ENCODE data around the gene FLCN. TPM values are rescaled to one million over a fixed set of nuclear protein-coding genes. Genes with fewer than 3 reads are reported as not detected.

The FLCN gene
- total and polyA plus RNA-seq, 2 of the 13 experiments (the other 11 are each of a cell fraction or from before 2014, with no cell fraction given) = 16.6 to 24.9 TPM

DNA sequence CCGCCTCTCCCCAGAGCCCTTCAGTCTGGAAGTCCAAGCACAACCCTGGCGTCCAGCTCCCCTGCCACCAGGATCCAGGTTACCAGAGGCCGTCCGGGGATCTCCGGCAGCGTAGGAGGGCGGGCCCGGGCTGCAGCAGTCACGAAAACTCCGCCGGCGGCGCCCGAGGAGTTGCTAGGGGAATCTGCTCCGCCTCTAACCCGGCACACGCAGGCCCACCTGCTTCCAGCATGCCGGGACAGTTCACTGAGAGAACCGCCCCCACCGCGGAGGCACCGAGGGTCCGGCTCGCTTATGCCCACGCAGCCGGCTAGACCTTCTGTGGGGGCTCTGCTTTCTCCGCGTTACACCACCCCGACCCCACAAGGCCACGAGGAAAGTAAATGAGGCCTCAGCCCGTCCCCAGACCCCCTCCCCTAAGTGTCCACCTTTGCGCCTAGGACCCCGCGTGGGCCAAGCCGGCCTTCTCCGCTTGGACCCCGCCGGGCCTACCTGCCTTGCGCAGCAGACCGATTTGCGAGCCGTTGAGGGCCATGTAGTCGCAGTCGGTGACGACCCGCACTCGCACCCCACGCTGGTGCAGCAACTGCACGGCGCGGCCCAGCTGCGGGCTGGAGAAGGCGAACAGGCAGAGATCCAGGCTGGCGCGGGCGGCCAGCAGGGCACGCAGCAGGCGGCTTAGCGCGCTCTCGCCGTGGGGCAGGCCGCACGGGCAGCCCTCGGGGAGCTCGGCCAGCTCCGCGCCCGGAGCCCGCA is 31.4 kb downstream of the FLCN start:
- BruUV-seq (replicated peaks) = TSS peak; percentile 61
- no peak for TF ChIP-seq ZNF7 (CRISPR knock-in tag; IDR thresholded peaks at IDR 0.05)
- TF ChIP-seq ZNF17 (CRISPR knock-in tag; IDR thresholded peaks at IDR 0.05) = 0 out of 2 replicates have a peak, but pooled peaks have one; percentile 76
- TF ChIP-seq, protein P1, sequence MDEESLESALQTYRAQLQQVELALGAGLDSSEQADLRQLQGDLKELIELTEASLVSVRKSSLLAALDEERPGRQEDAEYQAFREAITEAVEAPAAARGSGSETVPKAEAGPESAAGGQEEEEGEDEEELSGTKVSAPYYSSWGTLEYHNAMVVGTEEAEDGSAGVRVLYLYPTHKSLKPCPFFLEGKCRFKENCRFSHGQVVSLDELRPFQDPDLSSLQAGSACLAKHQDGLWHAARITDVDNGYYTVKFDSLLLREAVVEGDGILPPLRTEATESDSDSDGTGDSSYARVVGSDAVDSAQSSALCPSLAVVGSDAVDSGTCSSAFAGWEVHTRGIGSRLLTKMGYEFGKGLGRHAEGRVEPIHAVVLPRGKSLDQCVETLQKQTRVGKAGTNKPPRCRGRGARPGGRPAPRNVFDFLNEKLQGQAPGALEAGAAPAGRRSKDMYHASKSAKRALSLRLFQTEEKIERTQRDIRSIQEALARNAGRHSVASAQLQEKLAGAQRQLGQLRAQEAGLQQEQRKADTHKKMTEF (CRISPR knock-in tag; IDR thresholded peaks at IDR 0.05) = 0 out of 2 replicates have a peak, but pooled peaks have one; percentile 5
- no peak for TF ChIP-seq NCOA5 (CRISPR knock-in tag; IDR thresholded peaks at IDR 0.05)
- TF ChIP-seq, protein P2, sequence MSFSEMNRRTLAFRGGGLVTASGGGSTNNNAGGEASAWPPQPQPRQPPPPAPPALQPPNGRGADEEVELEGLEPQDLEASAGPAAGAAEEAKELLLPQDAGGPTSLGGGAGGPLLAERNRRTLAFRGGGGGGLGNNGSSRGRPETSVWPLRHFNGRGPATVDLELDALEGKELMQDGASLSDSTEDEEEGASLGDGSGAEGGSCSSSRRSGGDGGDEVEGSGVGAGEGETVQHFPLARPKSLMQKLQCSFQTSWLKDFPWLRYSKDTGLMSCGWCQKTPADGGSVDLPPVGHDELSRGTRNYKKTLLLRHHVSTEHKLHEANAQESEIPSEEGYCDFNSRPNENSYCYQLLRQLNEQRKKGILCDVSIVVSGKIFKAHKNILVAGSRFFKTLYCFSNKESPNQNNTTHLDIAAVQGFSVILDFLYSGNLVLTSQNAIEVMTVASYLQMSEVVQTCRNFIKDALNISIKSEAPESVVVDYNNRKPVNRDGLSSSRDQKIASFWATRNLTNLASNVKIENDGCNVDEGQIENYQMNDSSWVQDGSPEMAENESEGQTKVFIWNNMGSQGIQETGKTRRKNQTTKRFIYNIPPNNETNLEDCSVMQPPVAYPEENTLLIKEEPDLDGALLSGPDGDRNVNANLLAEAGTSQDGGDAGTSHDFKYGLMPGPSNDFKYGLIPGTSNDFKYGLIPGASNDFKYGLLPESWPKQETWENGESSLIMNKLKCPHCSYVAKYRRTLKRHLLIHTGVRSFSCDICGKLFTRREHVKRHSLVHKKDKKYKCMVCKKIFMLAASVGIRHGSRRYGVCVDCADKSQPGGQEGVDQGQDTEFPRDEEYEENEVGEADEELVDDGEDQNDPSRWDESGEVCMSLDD (CRISPR knock-in tag; IDR thresholded peaks at IDR 0.05; ENCODE audit: borderline replicate concordance) = peak; percentile 42; the same call in 1 of the 2 replicates
- peak; percentile 83; the same call in 1 of the 2 replicates for TF ChIP-seq ZFY (CRISPR knock-in tag; IDR thresholded peaks at IDR 0.05)
- TF ChIP-seq MTA1 (CRISPR knock-in tag; IDR thresholded peaks at IDR 0.05; ENCODE audit: borderline replicate concordance) = no peak
- no peak for TF ChIP-seq NCOR1 (IDR thresholded peaks at IDR 0.05; ENCODE audit: borderline replicate concordance, low read length)
- no peak for TF ChIP-seq NR2F2 (IDR thresholded peaks at IDR 0.05; ENCODE audit: borderline replicate concordance, low read depth)
- TF ChIP-seq, protein P3, sequence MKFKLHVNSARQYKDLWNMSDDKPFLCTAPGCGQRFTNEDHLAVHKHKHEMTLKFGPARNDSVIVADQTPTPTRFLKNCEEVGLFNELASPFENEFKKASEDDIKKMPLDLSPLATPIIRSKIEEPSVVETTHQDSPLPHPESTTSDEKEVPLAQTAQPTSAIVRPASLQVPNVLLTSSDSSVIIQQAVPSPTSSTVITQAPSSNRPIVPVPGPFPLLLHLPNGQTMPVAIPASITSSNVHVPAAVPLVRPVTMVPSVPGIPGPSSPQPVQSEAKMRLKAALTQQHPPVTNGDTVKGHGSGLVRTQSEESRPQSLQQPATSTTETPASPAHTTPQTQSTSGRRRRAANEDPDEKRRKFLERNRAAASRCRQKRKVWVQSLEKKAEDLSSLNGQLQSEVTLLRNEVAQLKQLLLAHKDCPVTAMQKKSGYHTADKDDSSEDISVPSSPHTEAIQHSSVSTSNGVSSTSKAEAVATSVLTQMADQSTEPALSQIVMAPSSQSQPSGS (CRISPR knock-in tag; IDR thresholded peaks at IDR 0.05) = peak; percentile 28; the same call in 1 of the 2 replicates
- TF ChIP-seq, protein P4, sequence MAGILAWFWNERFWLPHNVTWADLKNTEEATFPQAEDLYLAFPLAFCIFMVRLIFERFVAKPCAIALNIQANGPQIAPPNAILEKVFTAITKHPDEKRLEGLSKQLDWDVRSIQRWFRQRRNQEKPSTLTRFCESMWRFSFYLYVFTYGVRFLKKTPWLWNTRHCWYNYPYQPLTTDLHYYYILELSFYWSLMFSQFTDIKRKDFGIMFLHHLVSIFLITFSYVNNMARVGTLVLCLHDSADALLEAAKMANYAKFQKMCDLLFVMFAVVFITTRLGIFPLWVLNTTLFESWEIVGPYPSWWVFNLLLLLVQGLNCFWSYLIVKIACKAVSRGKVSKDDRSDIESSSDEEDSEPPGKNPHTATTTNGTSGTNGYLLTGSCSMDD (CRISPR knock-in tag; IDR thresholded peaks at IDR 0.05) = 0 out of 2 replicates have a peak, but pooled peaks have one; percentile 49
- 0 out of 2 replicates have a peak, but pooled peaks have one; percentile 13 for TF ChIP-seq ZNF629 (CRISPR knock-in tag; conservative IDR thresholded peaks at IDR 0.05)
- no peak for TF ChIP-seq PAWR (CRISPR knock-in tag; IDR thresholded peaks at IDR 0.05; ENCODE audit: borderline replicate concordance)
- peak; percentile 40; the same call in 1 of the 2 replicates for TF ChIP-seq ZNF335 (CRISPR knock-in tag; IDR thresholded peaks at IDR 0.05)
- TF ChIP-seq MED1 (CRISPR knock-in tag; IDR thresholded peaks at IDR 0.05) = no peak
- no peak for TF ChIP-seq ZNF672 (CRISPR knock-in tag; IDR thresholded peaks at IDR 0.05)
- 0 out of 2 replicates have a peak, but pooled peaks have one; percentile 31 for TF ChIP-seq ERF (CRISPR knock-in tag; IDR thresholded peaks at IDR 0.05)
- TF ChIP-seq ZNF598 (CRISPR knock-in tag; IDR thresholded peaks at IDR 0.05; ENCODE audit: borderline replicate concordance) = no peak

More for the DNA sequence above, 31.4 kb downstream of the FLCN start:
- Histone ChIP-seq H3K4me3 (replicated peaks in 1 of 3; ENCODE audit: insufficient read depth in 1 of 3, low read depth in 2 of 3, low read length in 3 of 3) (peak overlapping the region; percentile 75 to 85 (median 80)), H3K9ac (ENCODE audit: insufficient read depth, low read depth, low read length) (peak overlapping the region; percentile 88), H2AFZ (ENCODE audit: low read length) (no peak overlapping the region), H3K79me2 (ENCODE audit: insufficient read depth, low read length) (peaks cover 23% of the 10 kb centered on the region), H3K27me3 (ENCODE audit: control insufficient read depth in 1 of 2, insufficient read depth in 2 of 2, low read length in 2 of 2) (no peaks in the 10 kb centered on the region; a peak in 1 of 5 replicates), H3K9me3 (ENCODE audit: low read length) (no peaks in the 10 kb centered on the region), H3K27ac (ENCODE audit: extremely low read length, insufficient read depth, low read length) (peak overlapping the region; percentile 75), H3K4me2 (ENCODE audit: low read depth, low read length) (peak overlapping the region; percentile 98), H4K20me1 (ENCODE audit: insufficient read depth, low read length) (no peaks in the 10 kb centered on the region), H3K36me3 (replicated peaks in 1 of 2; ENCODE audit: control insufficient read depth in 1 of 2, insufficient read depth in 2 of 2, low read length in 2 of 2) (peaks cover 13 to 22% of the 10 kb centered on the region in 2 experiments; a peak in 4 of 5 replicates), H3K4me1 (ENCODE audit: insufficient read depth, low read length) (peaks cover 38% of the 10 kb centered on the region)
- POLR2A ChIA-PET = interaction anchor here (2.8 kb wide), 1 partner anchor 31 kb away, joined by 12 read pairs; the partner anchor contains the start of gene FLCN
- in situ Hi-C loops (cut with HindIII; ENCODE audit: extremely low pct_ligation_motif_present, low pct_unique_long_range_greater_than_20kb) (no loop called here), intact Hi-C loops (cut with micrococcal nuclease; ENCODE audit: unreplicated experiment) (loop anchor here (10.0 kb wide), 1 partner anchor 109 kb away; no protein-coding TSS in a partner anchor)
- DNase-seq (ENCODE audit: low spot score) (peak; percentile 42), ATAC-seq (peak; percentile 67), FAIRE-seq (no peak)
- WGBS (ENCODE audit: low lambda C conversion rate) = 2% methylated on average over 22 of the region's 70 CpGs
- CTCF ChIA-PET (ENCODE audit: low intra/inter-chr PET ratio, low total read pairs) = no interaction called here
